Panc1 (cell line): ENCODE measurements around the gene RANBP1. TPM values are rescaled to one million over a fixed set of nuclear protein-coding genes. Genes with fewer than 3 reads are reported as not detected.

Experiments used
- ATAC-seq: fragments of 200-7000 bp; cut with Tn5 transposase; 2 replicates; pipeline ENCODE4 v1.9.1; 2020; ENCODE audit warnings: mild to moderate bottlenecking, moderate library complexity
- BruUV-seq: library from RNA; stranded (reverse); fragments of 400-500 nt; replicated peaks from 2 replicates; lab custom pipeline; 2021; lab: Mats Ljungman, UMichigan
- CTCF ChIA-PET: fragments of 300-600 bp; sonication (Branson Sonifier 250); formaldehyde crosslinking; loops from one replicate; lab custom pipeline; 2022; ENCODE audit warnings: antibody characterized with exemption; lab: Charles Lee
- POLR2A ChIA-PET: fragments of 300-600 bp; sonication (Branson Sonifier 250); formaldehyde crosslinking; loops from one replicate; lab custom pipeline; 2022; ENCODE audit warnings: antibody characterized with exemption; lab: Charles Lee
- DNase-seq: peaks from one replicate; pipeline ENCODE4 v3.0.0-alpha.2; 2010; ENCODE audit warnings: low read depth, low spot score
- H3K27ac ChIP-seq: 2 replicates; pipeline ENCODE4 v1.5.1; 2011; ENCODE audit warnings: mild to moderate bottlenecking, low read length, inconsistent platforms
- H3K27me3 ChIP-seq: fragments of 200-500 bp; sonication (Bioruptor generic); 2 replicates; pipeline ENCODE4 v1.6.0; 2014; ENCODE audit warnings: low read length, inconsistent platforms; ENCODE audit not compliant: control insufficient read depth, insufficient read depth
- H3K36me3 ChIP-seq: fragments of 200-500 bp; sonication (Bioruptor generic); 2 replicates; pipeline ENCODE4 v1.5.1; 2014; ENCODE audit warnings: inconsistent platforms, mild to moderate bottlenecking, low read length, moderate library complexity; ENCODE audit not compliant: control insufficient read depth, insufficient read depth
- H3K4me1 ChIP-seq: 2 replicates; pipeline ENCODE4 v1.5.1; 2011; ENCODE audit warnings: inconsistent platforms, mild to moderate bottlenecking, low read length, moderate library complexity; ENCODE audit not compliant: control insufficient read depth, insufficient read depth
- H3K4me3 ChIP-seq, 2 experiments: 2 replicates each; pipeline ENCODE4 v1.5.1; 2011 to 2012; ENCODE audit warnings: low read depth in 2 of 2, low read length in 2 of 2, mild to moderate bottlenecking in 2 of 2, inconsistent platforms in 1 of 2, moderate library complexity in 1 of 2
- H3K9me3 ChIP-seq: fragments of 200-500 bp; sonication (Bioruptor generic); 2 replicates; pipeline ENCODE4 v1.5.1; 2014; ENCODE audit warnings: low read depth, mild to moderate bottlenecking, inconsistent platforms, low read length, moderate library complexity; ENCODE audit not compliant: control insufficient read depth, insufficient read depth
- CTCF ChIP-seq: fragments of 450-650 bp; IDR thresholded peaks from 2 replicates; pipeline ENCODE4 v1.5.1; 2017; ENCODE audit warnings: mild to moderate bottlenecking
- POLR2AphosphoS5 ChIP-seq: IDR thresholded peaks from 2 replicates; pipeline ENCODE4 v1.6.1; 2012; ENCODE audit warnings: mild to moderate bottlenecking, low read depth, low read length, moderate library complexity
- REST ChIP-seq, 2 experiments: IDR thresholded peaks; 2 replicates each; pipeline ENCODE4 v1.6.1; 2011 to 2012; ENCODE audit warnings: low read depth in 2 of 2, control low read depth in 1 of 2, low read length in 1 of 2, mild to moderate bottlenecking in 1 of 2, moderate library complexity in 1 of 2; ENCODE audit not compliant: insufficient read depth in 1 of 2
- SIN3A ChIP-seq: IDR thresholded peaks from 2 replicates; pipeline ENCODE4 v1.6.1; 2012; ENCODE audit warnings: low read depth, mild to moderate bottlenecking, low read length, moderate library complexity, borderline replicate concordance; ENCODE audit not compliant: insufficient read depth
- TCF7L2 ChIP-seq: IDR thresholded peaks from 2 replicates; pipeline ENCODE4 v1.6.1; 2011; ENCODE audit warnings: mild to moderate bottlenecking, low read depth, low read length, inconsistent platforms
- in situ Hi-C: cut with HindIII; loops from 2 replicates; pipeline ENCODE4 v1.10.0; 2016; ENCODE audit warnings: low sequenced_read_pairs, low pct_unique_long_range_greater_than_20kb
- intact Hi-C: fragments of 100-400 bp; cut with micrococcal nuclease; formaldehyde crosslinking; loops from one replicate; pipeline ENCODE4 v1.10.0; 2022; ENCODE audit not compliant: unreplicated experiment
- total RNA-seq: library from RNA; stranded (reverse); gene quantifications from one replicate; pipeline ENCODE4 v1.2.1, GENCODE V29; 2021; ENCODE audit not compliant: unreplicated experiment

Gene RANBP1
- total RNA-seq, 1 experiment from 2014 or later = 232 TPM

- no peak overlapping the region for H3K27ac ChIP-seq
- no peaks in the 10 kb centered on the region for H3K9me3 ChIP-seq
- BruUV-seq = no TSS peak
- CTCF ChIA-PET = no interaction called here
- DNase-seq = no peak
- no peaks in the 10 kb centered on the region; the same call in 1 of the 2 replicates for H3K36me3 ChIP-seq
- H3K27me3 ChIP-seq = no peaks in the 10 kb centered on the region
- intact Hi-C loops = no loop called here
- no peak overlapping the region for H3K4me3 ChIP-seq
- no peaks in the 10 kb centered on the region for H3K4me1 ChIP-seq
- POLR2A ChIA-PET = no interaction called here
- in situ Hi-C loops = no loop called here
- ATAC-seq = no peak
- TF ChIP-seq SIN3A = no peak
- TF ChIP-seq POLR2AphosphoS5 = no peak
Observed at GRCh38 chr22:20137113-20137512, 21.2 kb downstream of the RANBP1 start.

- ATAC-seq = no peak
- ChIA-PET POLR2A (no interaction called here), CTCF (no interaction called here)
- intact Hi-C loops = no loop called here
- no peak for DNase-seq
- Histone ChIP-seq H3K4me1 (no peaks in the 10 kb centered on the region), H3K27ac (no peak overlapping the region), H3K36me3 (no peaks in the 10 kb centered on the region), H3K4me3 (no peak overlapping the region), H3K27me3 (no peaks in the 10 kb centered on the region), H3K9me3 (no peaks in the 10 kb centered on the region)
- in situ Hi-C loops = no loop called here
- TF ChIP-seq SIN3A = no peak
- TF ChIP-seq POLR2AphosphoS5 = no peak
- no peak for TF ChIP-seq REST (IDR thresholded peaks at IDR 0.05; ENCODE audit: insufficient read depth in 1 of 2, low read depth in 2 of 2, low read length in 1 of 2)
- no peak for TF ChIP-seq TCF7L2
- no peak for TF ChIP-seq CTCF
- no TSS peak for BruUV-seq
Observed at GRCh38 chr22:20137671-20138416, 21.9 kb downstream of the RANBP1 start.

- H3K9me3 ChIP-seq = no peaks in the 10 kb centered on the region
- no TSS peak for BruUV-seq
- no peaks in the 10 kb centered on the region for H3K4me1 ChIP-seq
- CTCF ChIA-PET = no interaction called here
- TF ChIP-seq REST (IDR thresholded peaks at IDR 0.05; ENCODE audit: insufficient read depth in 1 of 2, low read depth in 2 of 2, low read length in 1 of 2) (no peak), SIN3A (no peak), CTCF (no peak), POLR2AphosphoS5 (no peak), TCF7L2 (no peak)
- H3K36me3 ChIP-seq = no peaks in the 10 kb centered on the region
- intact Hi-C loops = no loop called here
- no peak overlapping the region for H3K27ac ChIP-seq
- ATAC-seq (no peak), DNase-seq (no peak)
- POLR2A ChIA-PET = no interaction called here
- in situ Hi-C loops = no loop called here
- H3K27me3 ChIP-seq = no peaks in the 10 kb centered on the region
- no peak overlapping the region for H3K4me3 ChIP-seq
Observed at GRCh38 chr22:20138417-20138738, 22.5 kb downstream of the RANBP1 start.
